CD14-positive monocyte (primary cell): Measurements from ENCODE around the gene DNAJC18. TPM values are rescaled to one million over a fixed set of nuclear protein-coding genes. Genes with fewer than 3 reads are reported as not detected.

Source experiments
- DNase-seq, 3 donors: peaks; one replicate each; pipeline ENCODE4 v3.0.0-alpha.2; 2011 to 2022
- H2AFZ ChIP-seq: 2 replicates; pipeline ENCODE4 v1.6.0; 2012; ENCODE audit warnings: mild to moderate bottlenecking, low read depth, low read length, inconsistent platforms; ENCODE audit not compliant: insufficient read depth, poor library complexity, severe bottlenecking
- H3K27ac ChIP-seq, 2 donors: 1 replicate in 1 of 2; 2 replicates in 1 of 2; pipeline ENCODE4 v1.5.1; 2012 to 2013; ENCODE audit warnings: low read length in 2 of 2, control low read depth in 1 of 2, inconsistent platforms in 1 of 2, low read depth in 1 of 2, mild to moderate bottlenecking in 1 of 2
- H3K27me3 ChIP-seq, 2 donors: one replicate each; pipeline versions ENCODE4 v1.6.0 to v1.6.1; 2011 to 2013; ENCODE audit warnings: low read length in 2 of 2; ENCODE audit not compliant: control insufficient read depth in 2 of 2, insufficient read depth in 2 of 2
- H3K36me3 ChIP-seq, 2 donors: replicated peaks in 1 of 2; 1 replicate in 1 of 2; 2 replicates in 1 of 2; pipeline versions ENCODE4 v1.5.1 to v1.6.1; 2012 to 2013; ENCODE audit warnings: low read length in 2 of 2, control low read depth in 1 of 2, inconsistent platforms in 1 of 2, mild to moderate bottlenecking in 1 of 2; ENCODE audit not compliant: insufficient read depth in 2 of 2, control insufficient read depth in 1 of 2
- H3K4me1 ChIP-seq, 2 donors: 1 replicate in 1 of 2; 2 replicates in 1 of 2; pipeline versions ENCODE4 v1.5.1 to v1.6.1; 2012 to 2013; ENCODE audit warnings: low read length in 2 of 2, control low read depth in 1 of 2, inconsistent platforms in 1 of 2, mild to moderate bottlenecking in 1 of 2, moderate library complexity in 1 of 2; ENCODE audit not compliant: insufficient read depth in 2 of 2, control insufficient read depth in 1 of 2
- H3K4me2 ChIP-seq: replicated peaks from 2 replicates; pipeline ENCODE3; 2012; ENCODE audit warnings: low read length, moderate library complexity, mild to moderate bottlenecking; ENCODE audit not compliant: poor library complexity, severe bottlenecking; ENCODE audit errors: extremely low read depth
- H3K4me3 ChIP-seq, 3 experiments: fragments of 200-600 bp in 1 of 3; sonication (generic) in 1 of 3; replicated peaks in 1 of 3; 1 replicate in 2 of 3; 2 replicates in 1 of 3; pipeline ENCODE4 v1.5.1; 2011 to 2013; ENCODE audit warnings: low read length in 3 of 3, mild to moderate bottlenecking in 3 of 3, control low read depth in 2 of 3, low read depth in 2 of 3, inconsistent platforms in 1 of 3, moderate library complexity in 1 of 3
- H3K79me2 ChIP-seq: 2 replicates; pipeline ENCODE4 v1.6.0; 2012; ENCODE audit warnings: mild to moderate bottlenecking, control low read depth, inconsistent platforms, low read length, moderate library complexity; ENCODE audit not compliant: insufficient read depth
- H3K9ac ChIP-seq: 2 replicates; pipeline ENCODE4 v1.6.0; 2017; ENCODE audit warnings: low read length, mild to moderate bottlenecking; ENCODE audit not compliant: insufficient read depth, poor library complexity, severe bottlenecking
- H3K9me3 ChIP-seq, 2 donors: replicated peaks in 1 of 2; 1 replicate in 1 of 2; 2 replicates in 1 of 2; pipeline versions ENCODE4 v1.5.1 to v1.6.1; 2012 to 2013; ENCODE audit warnings: low read length in 2 of 2, control low read depth in 1 of 2; ENCODE audit not compliant: control insufficient read depth in 1 of 2, insufficient read depth in 1 of 2
- H4K20me1 ChIP-seq: 2 replicates; pipeline ENCODE4 v1.6.0; 2012; ENCODE audit warnings: mild to moderate bottlenecking, low read length, control low read depth, moderate library complexity; ENCODE audit not compliant: insufficient read depth
- H3K27ac Mint-ChIP-seq, 7 donors: one replicate each; pipeline ENCODE4 v1.8.0; 2020; ENCODE audit warnings: mild to moderate bottlenecking in 7 of 7, mixed read lengths in 7 of 7, moderate library complexity in 6 of 7, inconsistent platforms in 2 of 7
- H3K27me3 Mint-ChIP-seq, 3 donors: one replicate each; pipeline ENCODE4 v1.8.0; 2021 to 2022; ENCODE audit warnings: low read depth in 3 of 3, mild to moderate bottlenecking in 3 of 3, mixed read lengths in 3 of 3, moderate library complexity in 3 of 3, inconsistent platforms in 1 of 3
- H3K36me3 Mint-ChIP-seq, 2 donors: one replicate each; pipeline ENCODE4 v1.8.0; 2020; ENCODE audit warnings: mixed read lengths in 2 of 2, inconsistent platforms in 1 of 2, mild to moderate bottlenecking in 1 of 2
- H3K4me1 Mint-ChIP-seq: one replicate; pipeline ENCODE4 v1.8.0; 2020; ENCODE audit warnings: mild to moderate bottlenecking, mixed read lengths
- H3K4me3 Mint-ChIP-seq, 2 donors: one replicate each; pipeline ENCODE4 v1.8.0; 2020; ENCODE audit warnings: mild to moderate bottlenecking in 2 of 2, mixed read lengths in 2 of 2, moderate library complexity in 1 of 2
- H3K9me3 Mint-ChIP-seq, 7 donors: one replicate each; pipeline ENCODE4 v1.8.0; 2020 to 2022; ENCODE audit warnings: mixed read lengths in 7 of 7, mild to moderate bottlenecking in 6 of 7, moderate library complexity in 6 of 7, inconsistent platforms in 2 of 7
- WGBS: methylation state at CpG from one replicate; pipeline ENCODE4 v1.1.5; 2013; ENCODE audit warnings: missing lambda C conversion rate; ENCODE audit not compliant: insufficient coverage; 5-methylcytosine and 5-hydroxymethylcytosine counted together
- intact Hi-C, 2 donors: fragments of 100-400 bp; cut with micrococcal nuclease; formaldehyde crosslinking; loops; one replicate each; pipeline versions ENCODE4 v1.15.0 to v1.15.1; 2023
- polyA plus RNA-seq, 3 donors: library from polyadenylated mRNA; depleted of rRNA in 1 of 3; unstranded in 2 of 3; stranded (reverse) in 1 of 3; fragments of 300-500 nt in 2 of 3; fragments of >200 nt in 1 of 3; fragmentation: Illumina TruSeq in 2 of 3; gene quantifications; 1 replicate in 2 of 3; 2 replicates in 1 of 3; pipeline ENCODE4 v1.2.3, GENCODE V29; 2012 to 2021
- TF ChIP-seq, protein P1 (sequence below): fragments of 200-600 bp; IDR thresholded peaks from one replicate; pipeline ENCODE4 v1.8.0; 2022; ENCODE audit warnings: antibody characterized with exemption, mild to moderate bottlenecking

DNAJC18 gene
- polyA plus RNA-seq, 3 donors = 0.87 to 2.6 (median 2.2) TPM

DNA sequence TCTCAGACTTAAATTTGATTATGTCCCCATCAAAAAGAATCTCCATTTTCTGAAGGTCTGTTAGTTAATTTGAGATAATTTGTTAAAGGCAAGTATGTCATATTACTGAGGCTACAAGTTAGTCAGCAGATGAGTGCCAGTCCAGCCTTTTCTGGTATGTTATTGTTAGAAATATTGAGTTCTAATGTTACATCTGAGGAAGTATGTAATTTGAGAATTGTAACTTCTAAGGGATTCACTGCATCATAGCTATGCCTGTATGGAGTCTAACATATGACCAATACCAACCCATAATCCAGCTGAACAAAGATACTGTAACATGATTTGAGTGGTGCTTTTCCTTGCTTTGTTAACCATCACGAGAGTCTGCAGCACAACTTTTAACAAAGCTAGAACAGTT is 70.1 kb downstream of the DNAJC18 start:
- peaks cover 6% of the 10 kb centered on the region for H4K20me1 ChIP-seq
- no peak overlapping the region for H3K9ac ChIP-seq
- Mint-ChIP-seq H3K4me3 (no peak overlapping the region), H3K27ac (no peak overlapping the region), H3K4me1 (no peaks in the 10 kb centered on the region), H3K36me3 (peaks cover 66 to 85% of the 10 kb centered on the region in 2 donors), H3K27me3 (no peaks in the 10 kb centered on the region), H3K9me3 (peaks cover 0 to 4% (median 0%) of the 10 kb centered on the region in 7 donors)
- H3K79me2 ChIP-seq = no peaks in the 10 kb centered on the region
- H3K9me3 ChIP-seq = no peaks in the 10 kb centered on the region
- no peaks in the 10 kb centered on the region for H3K27me3 ChIP-seq
- H3K4me2 ChIP-seq = no peak overlapping the region
- intact Hi-C loops = no loop called here
- no peak overlapping the region for H3K4me3 ChIP-seq
- H3K27ac ChIP-seq = no peak overlapping the region
- no peak overlapping the region for H2AFZ ChIP-seq
- no CpG with 5 or more reads among the region's 1 CpG for WGBS
- TF ChIP-seq, protein P1, sequence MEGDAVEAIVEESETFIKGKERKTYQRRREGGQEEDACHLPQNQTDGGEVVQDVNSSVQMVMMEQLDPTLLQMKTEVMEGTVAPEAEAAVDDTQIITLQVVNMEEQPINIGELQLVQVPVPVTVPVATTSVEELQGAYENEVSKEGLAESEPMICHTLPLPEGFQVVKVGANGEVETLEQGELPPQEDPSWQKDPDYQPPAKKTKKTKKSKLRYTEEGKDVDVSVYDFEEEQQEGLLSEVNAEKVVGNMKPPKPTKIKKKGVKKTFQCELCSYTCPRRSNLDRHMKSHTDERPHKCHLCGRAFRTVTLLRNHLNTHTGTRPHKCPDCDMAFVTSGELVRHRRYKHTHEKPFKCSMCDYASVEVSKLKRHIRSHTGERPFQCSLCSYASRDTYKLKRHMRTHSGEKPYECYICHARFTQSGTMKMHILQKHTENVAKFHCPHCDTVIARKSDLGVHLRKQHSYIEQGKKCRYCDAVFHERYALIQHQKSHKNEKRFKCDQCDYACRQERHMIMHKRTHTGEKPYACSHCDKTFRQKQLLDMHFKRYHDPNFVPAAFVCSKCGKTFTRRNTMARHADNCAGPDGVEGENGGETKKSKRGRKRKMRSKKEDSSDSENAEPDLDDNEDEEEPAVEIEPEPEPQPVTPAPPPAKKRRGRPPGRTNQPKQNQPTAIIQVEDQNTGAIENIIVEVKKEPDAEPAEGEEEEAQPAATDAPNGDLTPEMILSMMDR = no peak
- no peaks in the 10 kb centered on the region for H3K4me1 ChIP-seq
- DNase-seq = no peak
- peaks cover 58 to 89% of the 10 kb centered on the region in 2 donors for H3K36me3 ChIP-seq

DNA sequence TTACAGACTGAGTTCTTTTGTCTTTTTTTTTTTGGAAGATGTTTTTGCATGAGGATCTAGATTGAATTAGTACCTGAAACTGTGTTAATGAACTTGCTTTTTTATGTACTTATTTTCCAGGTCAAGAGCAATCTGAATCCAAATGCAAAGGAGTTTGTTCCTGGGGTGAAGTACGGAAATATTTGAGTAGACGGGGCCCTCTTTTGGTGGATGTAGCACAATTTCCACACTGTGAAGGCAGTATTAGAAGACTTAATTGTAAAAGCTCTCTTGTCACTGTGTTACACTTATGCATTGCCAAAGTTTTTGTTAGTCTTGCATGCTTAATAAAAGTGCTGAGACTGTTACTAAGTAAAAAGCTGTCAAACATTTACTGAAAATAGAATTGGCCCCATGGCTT is 70.7 kb downstream of the DNAJC18 start:
- peak overlapping the region in 1 of 7 donors; percentile 41 for H3K27ac Mint-ChIP-seq

More for the DNA sequence above, 70.7 kb downstream of the DNAJC18 start:
- Histone ChIP-seq H3K27ac (no peak overlapping the region), H3K9me3 (no peaks in the 10 kb centered on the region), H3K4me2 (no peak overlapping the region), H3K4me3 (no peak overlapping the region), H3K4me1 (no peaks in the 10 kb centered on the region), H4K20me1 (peaks cover 12% of the 10 kb centered on the region), H3K27me3 (no peaks in the 10 kb centered on the region), H3K36me3 (peaks cover 64 to 90% of the 10 kb centered on the region in 2 donors), H3K9ac (no peak overlapping the region), H3K79me2 (no peaks in the 10 kb centered on the region), H2AFZ (no peak overlapping the region)
- Mint-ChIP-seq H3K36me3 (peaks cover 68 to 85% of the 10 kb centered on the region in 2 donors), H3K27me3 (no peaks in the 10 kb centered on the region), H3K4me1 (no peaks in the 10 kb centered on the region), H3K4me3 (no peak overlapping the region), H3K9me3 (peaks cover 0 to 2% (median 0%) of the 10 kb centered on the region in 7 donors)
- no peak for DNase-seq
- intact Hi-C loops = no loop called here
- WGBS = 100% methylated on average over 2 of the region's 2 CpGs
- TF ChIP-seq, protein P1 = no peak
